ENCODE measurements around the gene IPCEF1.
"Not testable (repeated sequence)": the region's sequence is repeated elsewhere in the genome, so short reads cannot be mapped to it uniquely, and the experiment has no call there.

IPCEF1 gene

DNA sequence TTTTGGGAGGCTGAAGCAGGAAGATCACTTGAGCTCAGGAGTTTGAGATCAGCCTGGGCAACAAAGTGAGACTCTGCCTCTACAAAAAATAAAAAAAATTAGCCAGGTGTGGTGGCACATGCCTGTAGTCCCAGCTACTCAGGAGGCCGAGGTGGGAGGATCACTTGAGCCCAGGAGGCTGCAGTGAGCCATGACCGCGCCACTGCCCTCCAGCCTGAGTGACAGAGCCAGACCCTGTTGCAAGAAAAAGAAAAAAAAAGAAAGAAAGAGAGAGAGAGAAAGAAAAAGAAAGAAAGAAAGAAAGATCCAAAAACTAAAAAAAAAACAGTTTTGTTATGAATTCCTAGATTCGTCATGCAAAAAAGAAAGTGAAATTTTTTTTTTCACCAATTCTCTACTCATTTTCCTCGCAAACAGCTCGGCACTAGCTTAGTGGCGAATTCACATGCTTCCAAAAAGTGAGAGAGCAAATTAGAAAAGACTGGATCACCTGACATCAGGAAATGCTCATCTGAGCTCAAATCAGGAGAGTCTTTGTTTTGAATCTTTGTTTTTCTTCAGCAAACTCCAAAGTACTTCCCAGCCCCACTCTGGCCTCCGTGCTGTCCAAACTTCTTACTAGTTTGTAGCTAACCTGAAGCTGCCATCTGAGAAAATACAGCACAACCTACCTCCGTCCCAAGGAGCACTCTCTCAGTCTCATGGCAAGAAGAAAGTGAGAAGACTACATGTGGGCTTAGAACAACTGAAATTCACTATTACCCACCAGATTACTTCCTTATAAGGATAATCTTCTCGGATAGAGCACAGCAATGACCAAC, 27.0 kb downstream of the IPCEF1 start:
- no peak for DNase-seq

DNA sequence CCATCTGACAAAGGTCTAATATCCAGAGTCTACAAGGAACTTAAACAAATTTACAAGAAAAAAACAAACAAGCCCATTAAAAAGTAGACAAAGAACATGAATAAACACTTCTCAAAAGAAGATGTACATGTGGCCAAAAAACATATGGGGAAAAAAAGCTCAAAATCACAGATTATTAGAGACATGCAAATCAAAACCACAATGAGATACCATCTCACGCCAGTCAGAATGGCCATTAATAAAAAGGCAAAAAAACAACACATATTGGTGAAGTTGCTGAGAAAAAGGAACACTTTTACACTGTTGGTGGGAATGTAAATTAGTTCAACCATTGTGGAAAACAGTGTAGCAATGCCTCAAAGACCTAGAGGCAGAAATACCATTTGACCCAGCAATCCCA, 29.3 kb downstream of the IPCEF1 start:
- DNase-seq, result not testable (repeated sequence)

DNA sequence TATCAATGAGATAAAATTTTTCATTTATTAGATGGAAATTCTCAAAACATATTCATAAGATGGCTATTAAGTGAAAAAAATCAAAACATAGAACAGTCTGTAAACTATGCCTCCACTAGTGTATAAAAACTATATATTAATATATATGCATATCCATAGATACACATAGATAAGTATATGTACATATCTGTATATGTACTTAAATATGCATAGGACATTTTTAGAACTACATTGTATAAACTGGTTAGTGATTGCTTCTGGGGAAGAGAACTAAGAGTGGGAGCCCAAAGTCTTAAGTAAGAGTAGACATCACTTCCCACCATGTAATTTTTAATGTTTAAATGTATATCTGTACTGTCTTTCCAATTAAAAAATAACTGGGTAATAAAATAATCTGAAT, 31.5 kb downstream of the IPCEF1 start:
- no peak for DNase-seq

DNA sequence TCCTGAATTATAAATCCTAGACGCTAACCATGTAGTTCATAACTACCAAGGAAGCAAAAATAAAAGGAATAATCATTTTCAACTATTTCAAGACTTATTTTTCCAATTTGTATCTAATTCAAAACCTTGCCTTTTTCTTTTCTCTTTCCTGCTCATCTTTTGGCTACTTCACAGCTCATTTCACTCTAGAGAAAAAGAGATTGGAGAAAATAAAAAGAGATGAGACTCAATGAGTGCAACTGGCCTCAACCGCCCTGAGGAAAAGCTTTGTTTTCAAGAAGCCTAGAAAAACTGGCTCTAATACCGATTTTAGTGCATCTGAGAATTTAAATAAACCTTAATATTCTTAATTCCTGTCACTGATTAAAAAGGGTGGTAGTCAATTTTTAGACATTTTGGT, 36.4 kb downstream of the IPCEF1 start:
- no peak for DNase-seq

- peak; percentile 45 for DNase-seq
Measured at GRCh38 chr6:154319231-154319858, 37.3 kb downstream of the IPCEF1 start.

DNA sequence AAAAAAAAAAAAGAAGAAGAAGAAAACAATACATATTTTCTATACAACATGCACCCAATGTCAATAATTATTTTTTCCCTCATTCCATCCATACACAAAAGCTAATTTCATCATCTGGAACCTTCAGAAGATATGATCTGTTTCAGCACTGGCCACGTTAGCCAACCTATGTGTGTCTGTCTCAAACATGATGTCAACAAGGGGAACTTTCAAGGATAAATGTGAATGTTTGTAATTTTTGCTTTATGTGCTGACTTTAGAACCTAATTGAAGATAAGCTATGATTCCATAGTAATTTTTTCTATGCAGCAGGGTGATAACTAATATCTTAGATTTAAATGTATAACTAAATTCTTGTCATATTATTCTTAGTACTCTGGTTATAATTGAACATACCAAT, 37.9 kb downstream of the IPCEF1 start:
- no peak for DNase-seq

DNA sequence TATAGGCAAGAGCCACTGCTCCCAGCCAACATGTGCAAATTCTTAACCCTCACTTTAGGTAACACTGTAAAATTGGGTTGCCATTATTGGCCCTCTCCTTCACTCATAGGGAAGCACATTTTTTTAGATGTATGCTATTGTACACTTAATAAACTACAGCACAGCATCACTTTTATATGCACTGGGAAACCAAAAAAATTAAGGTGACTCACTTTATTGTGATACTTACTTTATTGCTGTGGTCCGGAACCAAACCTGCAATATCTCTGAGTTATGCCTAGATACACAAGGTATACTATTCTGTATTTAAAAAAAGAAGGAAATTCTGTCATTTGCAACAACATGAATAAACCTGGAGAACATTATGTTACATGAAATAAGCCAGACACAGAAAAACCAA, 40.5 kb downstream of the IPCEF1 start:
- no peak for DNase-seq

GRCh38 chr6:154314084-154314483, 42.5 kb downstream of the IPCEF1 start:
- DNase-seq, result no peak

DNA sequence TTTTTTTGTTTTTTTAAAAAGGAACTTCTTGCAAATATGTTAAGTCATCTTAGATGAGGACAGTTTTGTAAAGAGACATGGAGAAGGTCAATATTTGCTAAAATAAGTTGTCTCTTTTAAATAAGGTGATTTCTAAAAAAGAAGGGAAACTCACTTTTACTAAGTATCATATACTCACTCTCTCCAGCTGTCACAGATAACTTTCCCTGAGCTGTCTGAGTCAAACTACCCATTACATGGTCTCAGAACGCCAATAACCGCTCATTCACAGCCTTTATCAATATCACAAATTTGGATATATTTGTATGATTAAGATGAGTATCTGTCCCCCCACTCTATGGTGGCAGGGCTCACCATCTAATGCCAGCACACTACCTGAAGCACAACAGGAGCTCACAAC, 47.6 kb downstream of the IPCEF1 start:
- no peak for DNase-seq

DNA sequence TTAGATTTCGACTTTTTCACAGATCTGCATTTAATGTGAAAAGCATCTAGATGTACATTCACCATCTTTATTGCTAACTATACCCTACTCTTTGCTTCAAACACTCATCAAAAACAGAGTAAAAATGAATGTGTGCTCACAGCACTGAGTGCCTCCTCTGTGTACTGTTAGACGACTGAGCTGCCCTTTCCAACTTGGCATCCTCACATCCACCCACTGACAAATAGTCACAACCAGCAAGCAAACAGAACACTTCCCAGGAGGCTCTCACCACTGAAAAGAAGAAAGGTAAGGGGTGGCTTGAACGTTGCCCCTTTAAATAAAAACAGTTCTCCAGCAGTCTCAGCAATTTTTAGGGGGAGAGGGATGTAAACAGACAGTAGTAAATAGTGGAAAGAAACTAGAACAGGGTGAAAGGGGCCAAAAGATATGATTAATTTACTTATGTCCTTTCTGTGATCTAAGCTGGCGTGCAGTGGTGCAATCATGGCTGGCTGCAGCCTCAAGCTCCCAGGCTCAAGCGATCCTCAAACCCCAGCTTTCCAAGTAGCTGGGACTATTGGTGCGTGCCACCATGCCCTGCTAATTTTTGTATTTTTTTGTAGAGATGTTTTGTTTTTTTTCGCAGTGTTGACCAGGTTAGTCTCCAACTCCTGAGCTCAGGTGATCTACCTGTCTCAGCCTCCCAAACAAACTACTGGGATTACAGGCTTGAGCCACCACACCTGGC, 48.7 kb downstream of the IPCEF1 start:
- no peak for DNase-seq

DNA sequence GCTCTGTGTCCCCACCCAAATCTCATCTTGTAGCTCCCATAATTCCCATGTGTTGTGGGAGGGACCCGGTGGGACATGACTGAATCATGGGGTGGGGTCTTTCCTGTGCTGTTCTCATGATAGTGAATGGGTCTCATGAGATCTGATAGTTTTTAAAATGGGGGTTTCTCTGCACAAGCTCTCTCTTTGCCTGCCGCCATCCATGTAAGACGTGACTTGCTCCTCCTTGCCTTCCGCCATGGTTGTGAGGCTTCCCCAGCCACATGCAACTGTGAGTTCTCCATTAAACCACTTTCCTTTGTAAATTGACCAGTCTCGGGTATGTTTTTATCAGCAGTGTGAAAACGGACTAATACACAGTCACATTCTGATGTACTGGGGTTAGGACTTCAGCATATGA, 49.5 kb downstream of the IPCEF1 start:
- DNase-seq, result not testable (repeated sequence)

DNA sequence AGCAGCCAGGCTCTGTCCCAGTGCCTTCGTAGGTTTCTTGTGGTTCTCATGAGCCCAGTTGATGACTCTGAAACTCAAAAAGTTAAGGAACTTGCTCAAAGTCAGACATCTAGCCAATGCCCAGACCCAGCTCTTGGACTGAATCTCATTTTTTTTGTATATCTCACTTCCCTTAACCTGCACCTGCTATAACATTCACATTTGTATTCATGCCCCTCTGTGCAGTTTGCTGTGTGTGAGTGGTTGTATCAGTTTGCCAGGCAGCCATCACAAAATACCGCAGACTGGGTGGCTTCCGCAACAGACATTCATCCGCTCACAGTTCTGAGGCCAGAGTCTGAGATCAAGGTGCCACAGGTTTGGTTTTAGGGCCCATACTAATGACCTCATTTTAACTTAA, 49.9 kb downstream of the IPCEF1 start:
- DNase-seq, result no peak

GRCh38 chr6:154304191-154304590, 52.4 kb downstream of the IPCEF1 start:
- DNase-seq, result no peak

GRCh38 chr6:154303642-154304041, 53.0 kb downstream of the IPCEF1 start:
- DNase-seq, result not testable (repeated sequence)

GRCh38 chr6:154301839-154302752, 54.5 kb downstream of the IPCEF1 start:
- DNase-seq, result peak; percentile 50

DNA sequence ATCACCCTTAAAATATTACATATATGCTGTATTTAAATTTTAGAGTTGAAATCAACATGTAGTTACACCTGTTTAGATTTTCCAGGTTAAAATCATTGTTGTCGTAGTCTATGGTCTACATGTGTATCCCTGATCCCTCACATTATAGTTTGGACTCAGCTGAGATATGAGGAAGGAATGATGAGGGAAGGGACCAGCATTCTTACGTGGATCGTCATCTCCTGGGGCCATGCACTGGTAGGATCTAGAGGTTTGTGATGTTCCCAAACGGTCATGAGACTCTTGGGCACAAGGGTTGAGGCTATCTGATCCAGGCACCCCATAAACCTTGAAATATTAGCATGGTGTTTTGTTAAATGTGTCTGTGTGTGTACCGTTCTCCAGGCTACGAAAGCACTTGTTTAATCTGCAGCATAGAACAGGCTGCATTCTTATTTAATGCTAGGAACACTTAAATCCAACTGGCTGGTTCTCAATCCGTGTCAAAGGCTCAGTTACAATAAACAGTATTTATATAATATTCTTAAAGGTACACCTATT, 55.4 kb downstream of the IPCEF1 start:
- DNase-seq, result no peak

- no peak for DNase-seq
Measured at GRCh38 chr6:154298297-154298696, 58.3 kb downstream of the IPCEF1 start.

- no peak for DNase-seq
Measured at GRCh38 chr6:154297721-154298120, 58.9 kb downstream of the IPCEF1 start.

GRCh38 chr6:154297210-154297609, 59.4 kb downstream of the IPCEF1 start:
- DNase-seq, result no peak

DNA sequence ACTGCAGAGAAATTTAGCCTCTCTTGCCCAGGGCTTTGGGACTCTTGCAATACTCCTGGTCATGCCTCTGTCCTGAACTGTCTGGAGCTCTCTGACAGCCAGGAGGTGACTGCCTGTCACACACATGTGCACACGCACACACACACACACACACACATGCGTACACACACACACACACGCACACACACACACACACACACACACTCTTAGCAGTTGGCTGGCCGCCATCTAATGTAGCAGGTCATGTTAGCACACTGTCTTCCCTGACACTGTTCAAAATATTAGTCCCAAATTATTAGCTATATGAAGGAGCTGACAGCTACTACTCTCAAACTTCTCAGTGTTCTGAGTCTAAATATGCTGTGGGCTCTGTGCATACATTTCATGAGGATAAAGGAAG, 60.9 kb downstream of the IPCEF1 start:
- no peak for DNase-seq

GRCh38 chr6:154292855-154293519, 63.6 kb downstream of the IPCEF1 start:
- peak; percentile 63 for DNase-seq

- no peak for DNase-seq
Measured at GRCh38 chr6:154292066-154292465, 64.5 kb downstream of the IPCEF1 start.

Measured in amniotic stem cell (primary cell).